Stimulated activated CD8-positive, alpha-beta memory T cell treated with anti-CD3 and anti-CD28 coated beads, Interleukin-2, amount 100 ng/mL, for 1 hour (primary cell): ENCODE data around the gene NUBP2.
A peak's percentile ranks its signal among the peaks of the same experiment; 100 is the strongest.

Source experiments
- DNase-seq, 2 donors: peaks; one replicate each; pipeline ENCODE4 v3.0.0-alpha.2; 2020; ENCODE audit warnings: low read depth in 2 of 2

NUBP2 gene

DNA sequence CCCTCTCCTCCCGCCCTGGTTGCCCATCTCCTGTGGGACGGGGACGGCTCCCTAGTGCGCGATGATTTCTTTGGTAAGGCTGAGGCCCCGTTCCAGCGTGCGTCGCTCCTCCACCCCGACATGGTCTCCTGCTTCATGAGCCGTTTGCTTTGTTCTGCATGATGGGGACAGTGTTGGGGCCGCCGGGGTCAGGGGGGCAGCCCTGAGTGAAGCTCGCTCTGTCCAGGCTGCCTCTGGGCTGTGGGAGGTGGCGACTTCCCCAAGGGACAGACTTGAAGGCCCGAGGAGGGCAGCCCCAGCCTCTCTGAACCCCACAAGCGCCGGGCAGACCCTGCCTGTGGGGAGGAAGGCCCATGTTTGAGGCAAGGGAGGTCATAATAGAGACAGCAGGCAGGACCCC is 23.8 kb upstream of the NUBP2 start:
- DNase-seq: no peak

DNA sequence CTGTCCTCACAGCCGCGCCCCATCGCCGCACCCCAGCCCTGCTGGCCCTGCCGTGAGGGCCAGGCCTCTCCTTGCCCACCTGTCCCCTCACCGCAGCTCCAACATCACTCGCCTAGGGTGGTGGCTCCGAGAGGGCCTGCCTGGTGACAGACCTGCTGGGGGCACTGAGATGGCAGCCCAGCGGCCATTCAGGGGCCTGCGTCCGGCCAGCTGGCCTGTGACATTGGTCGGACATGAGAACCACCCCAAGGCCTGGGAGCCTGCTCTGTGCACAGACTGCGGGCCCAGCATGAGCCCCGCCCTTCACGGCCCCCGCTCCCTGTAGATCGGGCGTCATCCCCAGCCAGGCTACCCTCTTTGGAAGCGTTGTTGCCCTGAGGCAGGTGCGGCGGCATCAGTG is 23.2 kb upstream of the NUBP2 start:
- DNase-seq: no peak

DNA sequence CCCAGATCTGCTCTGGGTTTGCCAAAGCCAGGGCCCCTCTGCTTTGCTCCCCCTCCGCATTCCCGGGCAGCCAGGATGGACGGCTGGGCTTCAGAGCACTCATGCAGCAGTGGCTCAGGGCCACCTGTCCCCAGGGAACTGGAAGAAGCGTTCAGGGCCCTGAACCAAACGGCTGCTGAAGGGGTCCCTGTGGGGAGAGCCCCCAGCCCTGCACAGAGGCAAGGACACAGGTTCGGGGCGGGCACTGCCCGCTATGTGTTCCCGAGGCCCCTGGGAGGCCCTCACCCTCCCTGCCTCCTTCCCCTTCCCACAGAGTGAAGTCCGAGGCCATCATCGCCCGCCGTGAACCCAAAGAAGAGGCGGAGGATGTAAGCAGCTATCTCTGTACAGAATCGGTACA is 21.8 kb upstream of the NUBP2 start:
- no peak for DNase-seq

DNA sequence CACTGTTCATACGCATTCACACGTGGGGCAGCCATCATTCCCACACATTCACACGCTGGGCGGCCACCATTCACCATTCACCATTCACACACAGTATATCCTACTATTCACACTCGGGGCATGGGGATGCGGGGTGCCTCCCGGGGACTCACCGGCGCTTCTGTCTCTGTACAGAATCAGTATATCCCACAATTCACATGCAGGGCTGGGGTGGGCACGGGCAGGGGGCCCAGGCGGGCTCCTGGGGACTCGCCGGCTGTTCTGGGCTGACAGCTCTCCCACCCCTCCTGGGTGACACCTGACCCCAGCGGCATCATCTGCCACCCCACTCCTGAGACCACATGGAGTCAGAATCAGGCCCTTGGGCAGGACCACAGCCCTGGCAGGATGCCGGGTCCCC is 21.0 kb upstream of the NUBP2 start:
- DNase-seq: no peak

DNA sequence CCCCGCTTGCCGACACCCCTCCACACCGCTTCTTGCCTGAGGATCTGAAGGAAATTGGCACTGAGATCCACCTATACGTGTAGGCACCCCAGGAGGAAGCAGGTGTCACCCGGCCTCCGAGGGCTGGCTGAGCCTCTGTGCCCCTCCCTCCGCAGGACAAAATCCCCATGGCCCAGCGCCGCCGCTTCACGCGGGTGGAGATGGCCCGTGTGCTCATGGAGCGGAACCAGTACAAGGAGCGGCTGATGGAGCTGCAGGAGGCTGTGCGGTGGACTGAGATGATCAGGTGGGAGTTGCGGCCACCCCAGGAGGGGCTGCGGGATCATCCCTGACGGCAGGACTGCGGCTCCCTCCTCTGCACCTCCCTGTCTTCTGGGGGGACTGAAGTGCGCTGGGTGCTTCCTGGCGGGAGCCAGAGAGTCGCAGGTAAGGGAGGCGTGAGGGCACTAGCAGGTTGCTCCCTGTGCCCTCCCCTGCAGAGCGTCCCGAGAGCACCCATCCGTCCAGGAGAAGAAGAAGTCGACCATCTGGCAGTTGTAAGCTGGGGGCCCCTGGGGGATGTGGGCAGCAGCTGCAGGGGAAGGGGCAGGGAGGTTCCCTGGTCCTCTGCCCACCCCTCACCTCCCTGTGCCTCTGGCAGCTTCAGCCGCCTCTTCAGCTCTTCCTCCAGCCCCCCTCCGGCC is 20.4 kb upstream of the NUBP2 start:
- no peak for DNase-seq

DNA sequence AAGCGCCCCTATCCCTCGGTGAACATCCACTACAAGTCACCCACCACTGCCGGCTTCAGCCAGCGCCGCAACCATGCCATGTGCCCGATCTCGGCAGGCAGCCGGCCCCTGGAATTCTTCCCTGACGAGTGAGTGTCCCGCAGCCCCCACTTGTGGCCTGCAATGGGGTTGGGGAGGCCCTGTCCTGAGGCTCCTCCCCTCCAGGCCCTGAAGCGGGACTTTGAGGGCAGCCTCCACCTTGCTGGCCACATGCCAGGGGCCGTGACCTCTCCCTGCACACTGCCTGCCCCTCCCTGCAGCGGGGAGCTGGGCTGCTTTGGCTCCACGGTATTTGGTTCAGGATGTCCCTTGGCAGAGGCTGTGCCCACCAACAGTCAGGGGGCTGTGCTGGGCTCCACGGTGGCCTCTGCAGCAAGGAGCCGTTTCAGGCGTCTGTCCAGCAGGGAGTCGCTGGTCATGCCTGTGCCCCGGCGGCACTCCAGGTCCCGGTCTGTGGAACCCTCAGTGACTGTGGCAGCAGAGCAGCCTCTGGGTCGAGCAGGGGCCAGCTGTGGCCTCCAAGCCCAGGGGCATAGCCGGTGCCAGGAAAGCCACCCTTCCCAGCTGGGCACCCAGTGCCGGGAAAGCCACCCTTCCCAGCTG is 19.8 kb upstream of the NUBP2 start:
- DNase-seq: no peak

DNA sequence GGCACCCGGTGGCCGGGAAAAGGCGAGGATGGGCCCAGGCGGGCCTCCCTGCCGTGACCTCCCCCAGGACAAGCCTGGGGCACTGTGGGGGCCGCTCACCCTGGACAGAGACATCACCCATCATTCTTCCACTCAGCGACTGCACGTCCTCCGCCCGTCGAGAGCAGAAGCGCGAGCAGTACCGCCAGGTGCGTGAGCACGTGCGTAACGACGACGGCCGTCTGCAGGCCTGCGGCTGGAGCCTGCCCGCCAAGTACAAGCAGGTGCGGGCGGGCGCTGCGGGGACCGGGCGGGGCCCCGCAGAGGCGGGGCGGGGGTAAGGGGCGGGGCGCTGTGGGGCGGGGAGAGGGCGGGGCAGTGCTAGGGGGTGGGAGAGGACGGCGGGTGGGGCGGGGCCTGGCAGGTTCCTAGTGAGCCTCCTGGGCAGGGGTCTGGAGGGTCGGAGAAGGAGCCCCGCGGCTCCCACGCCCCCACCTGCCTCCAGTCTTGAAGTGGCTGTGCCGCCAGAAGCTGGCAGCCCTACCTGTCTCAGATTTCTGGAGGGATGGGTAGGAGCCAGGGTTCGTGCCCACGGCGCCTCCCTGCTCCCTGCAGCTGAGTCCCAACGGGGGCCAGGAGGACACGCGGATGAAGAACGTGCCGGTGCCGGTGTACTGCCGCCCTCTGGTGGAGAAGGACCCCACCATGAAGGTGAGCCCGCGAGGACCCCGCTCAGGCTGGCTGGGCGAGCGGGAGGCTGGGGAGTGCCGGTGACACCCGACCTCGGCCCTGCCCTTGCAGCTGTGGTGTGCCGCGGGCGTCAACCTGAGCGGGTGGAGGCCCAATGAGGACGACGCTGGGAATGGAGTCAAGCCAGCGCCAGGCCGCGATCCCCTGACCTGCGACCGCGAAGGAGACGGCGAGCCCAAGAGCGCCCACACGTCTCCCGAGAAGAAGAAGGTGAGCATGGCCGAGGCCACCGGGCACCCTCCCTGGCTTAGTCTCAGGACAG is 18.9 kb upstream of the NUBP2 start:
- DNase-seq: no peak

DNA sequence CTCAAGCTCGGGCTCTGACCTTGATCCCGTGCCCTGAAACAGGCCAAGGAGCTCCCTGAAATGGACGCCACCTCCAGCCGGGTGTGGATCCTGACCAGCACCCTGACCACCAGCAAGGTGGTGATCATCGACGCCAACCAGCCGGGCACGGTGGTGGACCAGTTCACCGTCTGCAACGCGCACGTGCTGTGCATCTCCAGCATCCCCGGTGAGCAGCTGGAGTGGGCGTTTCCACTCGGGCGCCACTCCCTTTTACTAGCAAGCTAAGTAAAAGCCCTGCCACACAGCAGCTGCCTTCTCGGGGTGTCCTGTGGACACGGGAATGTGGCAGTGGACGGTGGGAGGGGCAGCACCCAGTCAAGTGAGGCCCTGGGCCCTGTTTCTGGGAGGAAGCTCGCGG is 17.8 kb upstream of the NUBP2 start:
- DNase-seq: no peak

DNA sequence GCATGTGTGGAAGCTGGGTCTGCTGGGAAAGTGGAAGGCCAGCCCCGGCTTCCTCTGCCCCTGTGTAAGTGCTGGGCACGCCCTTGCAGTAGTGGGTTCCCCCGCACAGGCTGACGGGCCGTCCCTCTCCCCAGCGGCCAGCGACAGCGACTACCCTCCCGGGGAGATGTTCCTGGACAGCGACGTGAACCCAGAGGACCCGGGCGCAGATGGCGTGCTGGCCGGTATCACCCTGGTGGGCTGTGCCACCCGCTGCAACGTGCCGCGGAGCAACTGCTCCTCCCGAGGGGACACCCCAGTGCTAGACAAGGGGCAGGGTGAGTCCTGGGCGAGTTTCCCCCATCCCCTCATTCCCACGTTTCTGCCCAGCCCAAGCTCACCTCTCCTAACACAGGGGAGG is 16.9 kb upstream of the NUBP2 start:
- no peak for DNase-seq

DNA sequence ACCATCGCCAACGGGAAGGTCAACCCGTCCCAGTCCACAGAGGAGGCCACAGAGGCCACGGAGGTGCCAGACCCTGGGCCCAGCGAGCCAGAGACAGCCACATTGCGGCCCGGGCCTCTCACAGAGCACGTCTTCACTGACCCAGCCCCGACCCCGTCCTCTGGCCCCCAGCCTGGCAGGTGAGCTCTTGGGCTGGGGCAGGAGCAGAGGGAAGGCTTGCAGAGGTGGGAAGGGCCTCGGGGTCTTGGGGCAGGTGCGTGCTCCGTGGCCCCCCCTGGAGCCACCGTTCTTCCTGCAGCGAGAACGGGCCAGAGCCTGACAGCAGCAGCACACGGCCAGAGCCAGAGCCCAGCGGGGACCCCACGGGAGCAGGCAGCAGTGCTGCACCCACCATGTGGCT is 16.5 kb upstream of the NUBP2 start:
- DNase-seq: no peak

DNA sequence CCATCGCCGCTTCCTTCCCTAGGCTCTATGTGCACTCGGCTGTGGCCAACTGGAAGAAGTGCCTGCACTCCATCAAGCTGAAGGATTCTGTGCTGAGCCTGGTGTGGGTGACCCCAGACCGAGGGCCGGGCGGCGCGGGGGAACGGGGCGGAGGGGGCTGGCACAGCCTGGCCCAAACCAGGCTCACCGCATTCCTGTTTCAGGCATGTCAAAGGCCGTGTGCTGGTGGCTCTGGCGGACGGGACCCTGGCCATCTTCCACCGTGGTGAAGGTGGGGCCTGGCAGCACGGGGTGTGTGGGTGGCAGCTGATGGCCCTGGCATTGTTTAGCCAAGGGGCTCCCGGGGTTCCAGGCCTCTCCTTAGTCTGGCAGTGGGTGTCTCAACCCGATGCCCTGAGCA is 16.1 kb upstream of the NUBP2 start:
- DNase-seq: no peak

DNA sequence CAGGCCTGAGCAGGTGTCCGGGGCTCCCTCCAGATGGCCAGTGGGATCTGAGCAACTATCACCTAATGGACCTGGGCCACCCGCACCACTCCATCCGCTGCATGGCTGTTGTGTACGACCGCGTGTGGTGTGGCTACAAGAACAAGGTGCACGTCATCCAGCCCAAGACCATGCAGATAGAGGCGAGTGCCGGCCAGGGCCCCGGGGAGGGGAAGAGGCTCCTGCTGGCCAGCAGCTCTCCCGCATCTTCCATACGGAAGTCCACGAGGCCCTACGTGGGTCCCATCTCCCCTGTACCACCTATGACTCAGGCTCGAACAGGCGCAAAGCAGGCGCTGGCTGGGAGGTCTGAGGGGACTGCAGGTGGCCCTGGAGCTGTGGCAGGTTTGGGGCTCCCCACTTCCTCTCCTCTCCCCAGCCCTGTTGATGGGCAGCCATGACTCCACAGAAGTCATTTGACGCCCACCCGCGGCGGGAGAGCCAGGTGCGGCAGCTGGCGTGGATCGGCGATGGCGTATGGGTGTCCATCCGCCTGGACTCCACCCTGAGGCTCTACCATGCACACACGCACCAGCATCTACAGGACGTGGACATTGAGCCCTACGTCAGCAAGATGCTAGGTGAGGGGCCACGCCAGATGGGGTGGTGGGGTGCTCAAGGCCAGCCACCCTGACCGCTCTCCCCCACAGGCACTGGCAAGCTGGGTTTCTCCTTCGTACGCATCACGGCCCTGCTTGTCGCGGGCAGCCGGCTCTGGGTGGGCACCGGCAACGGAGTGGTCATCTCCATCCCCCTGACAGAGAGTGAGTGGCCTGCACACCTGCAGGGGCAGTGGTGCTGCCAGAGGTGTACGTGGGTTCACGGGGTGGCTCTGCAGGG is 15.4 kb upstream of the NUBP2 start:
- no peak for DNase-seq

DNA sequence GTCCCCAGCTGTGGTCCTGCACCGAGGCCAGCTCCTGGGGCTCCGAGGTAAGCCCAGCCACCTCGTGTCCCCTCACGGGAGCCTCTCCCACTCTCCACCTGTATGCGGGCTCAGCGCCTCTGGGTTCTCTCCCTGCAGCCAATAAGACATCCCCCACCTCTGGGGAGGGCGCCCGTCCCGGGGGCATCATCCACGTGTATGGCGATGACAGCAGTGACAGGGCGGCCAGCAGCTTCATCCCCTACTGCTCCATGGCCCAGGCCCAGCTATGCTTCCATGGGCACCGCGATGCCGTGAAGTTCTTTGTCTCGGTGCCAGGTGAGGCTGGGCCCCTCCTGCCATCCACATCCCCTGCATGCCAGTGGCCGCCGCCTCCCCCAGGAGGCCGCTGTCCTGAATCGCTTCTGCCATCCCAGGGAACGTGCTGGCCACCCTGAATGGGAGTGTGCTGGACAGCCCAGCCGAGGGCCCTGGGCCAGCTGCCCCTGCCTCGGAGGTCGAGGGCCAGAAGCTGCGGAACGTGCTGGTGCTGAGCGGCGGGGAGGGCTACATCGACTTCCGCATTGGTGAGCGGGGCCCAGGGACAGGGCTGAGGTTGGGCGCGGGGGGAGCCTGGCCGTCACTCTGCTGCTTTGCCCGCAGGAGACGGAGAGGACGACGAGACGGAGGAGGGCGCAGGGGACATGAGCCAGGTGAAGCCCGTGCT is 14.5 kb upstream of the NUBP2 start:
- DNase-seq: no peak

DNA sequence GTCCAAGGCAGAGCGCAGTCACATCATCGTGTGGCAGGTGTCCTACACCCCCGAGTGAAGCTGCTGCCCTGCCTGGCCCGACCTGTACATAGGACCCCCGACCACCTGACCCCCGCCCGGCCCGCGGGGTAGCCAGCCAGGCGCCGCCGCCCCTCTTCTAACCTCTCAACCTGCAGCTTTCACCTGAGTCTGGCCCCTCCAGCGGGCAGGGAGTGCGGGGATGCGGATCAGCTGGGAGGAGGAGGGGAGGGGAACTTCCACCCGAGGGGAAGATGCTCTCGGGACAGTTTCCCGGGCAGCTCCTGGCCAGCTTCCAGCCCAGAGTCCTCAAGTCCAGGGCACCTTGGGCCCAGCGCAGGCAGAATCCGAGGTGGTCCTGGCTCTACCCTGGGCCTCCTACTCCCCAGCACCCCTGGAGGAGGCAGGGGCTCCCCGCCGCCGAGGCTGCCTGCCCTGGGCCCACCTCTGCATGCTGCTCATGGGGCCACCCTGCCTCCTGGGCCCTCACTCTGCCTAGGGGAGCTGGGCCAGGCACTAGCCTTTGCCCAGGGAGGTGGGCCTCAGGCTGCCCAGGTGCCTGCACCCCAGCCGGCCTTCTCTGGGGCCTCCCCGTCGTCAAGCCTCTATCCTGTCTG is 13.9 kb upstream of the NUBP2 start:
- no peak for DNase-seq

DNA sequence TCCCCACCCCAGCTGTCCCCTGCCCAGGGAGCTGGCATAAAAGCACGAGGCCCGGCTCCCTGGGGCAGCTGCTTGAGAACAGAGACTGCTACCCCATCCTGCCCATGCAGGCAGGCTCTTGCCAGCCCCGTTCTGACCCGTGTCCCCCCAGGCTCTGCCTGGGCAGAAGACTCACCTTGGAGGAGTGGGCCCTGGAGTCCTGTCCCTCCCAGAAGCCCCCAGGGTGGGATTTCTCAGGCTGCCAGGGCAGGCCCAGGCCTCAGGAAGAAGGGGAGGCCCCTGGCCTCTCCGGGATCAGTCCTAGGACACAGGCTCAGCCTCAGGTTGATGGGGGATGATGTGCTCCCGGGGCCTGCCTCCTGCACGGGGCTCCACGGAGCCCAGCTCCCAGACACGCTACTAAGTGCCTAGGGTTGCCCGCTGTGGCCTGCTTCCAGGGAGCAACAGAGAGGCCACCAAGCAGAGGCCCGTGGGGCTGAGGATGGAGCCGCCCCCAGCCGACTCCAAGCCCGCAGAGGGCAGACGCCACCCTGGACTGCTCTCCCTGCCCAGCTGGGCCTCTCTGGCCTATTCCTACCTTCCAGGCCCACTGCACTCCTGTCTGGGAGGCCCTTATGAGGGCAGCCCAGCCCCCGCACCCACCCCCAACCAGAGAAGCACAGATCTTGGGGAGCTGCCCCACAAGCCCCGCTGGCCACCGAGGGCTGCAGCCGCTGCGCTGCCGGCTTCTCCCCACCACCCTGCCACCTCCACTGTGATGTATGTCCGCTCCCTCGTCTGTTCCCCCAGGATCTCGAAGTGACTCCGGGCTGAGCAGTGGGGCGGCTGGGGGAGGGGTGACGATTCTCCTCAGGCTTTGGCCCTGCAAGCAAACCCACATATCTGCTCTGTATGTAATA is 13.1 kb upstream of the NUBP2 start:
- no peak for DNase-seq

DNA sequence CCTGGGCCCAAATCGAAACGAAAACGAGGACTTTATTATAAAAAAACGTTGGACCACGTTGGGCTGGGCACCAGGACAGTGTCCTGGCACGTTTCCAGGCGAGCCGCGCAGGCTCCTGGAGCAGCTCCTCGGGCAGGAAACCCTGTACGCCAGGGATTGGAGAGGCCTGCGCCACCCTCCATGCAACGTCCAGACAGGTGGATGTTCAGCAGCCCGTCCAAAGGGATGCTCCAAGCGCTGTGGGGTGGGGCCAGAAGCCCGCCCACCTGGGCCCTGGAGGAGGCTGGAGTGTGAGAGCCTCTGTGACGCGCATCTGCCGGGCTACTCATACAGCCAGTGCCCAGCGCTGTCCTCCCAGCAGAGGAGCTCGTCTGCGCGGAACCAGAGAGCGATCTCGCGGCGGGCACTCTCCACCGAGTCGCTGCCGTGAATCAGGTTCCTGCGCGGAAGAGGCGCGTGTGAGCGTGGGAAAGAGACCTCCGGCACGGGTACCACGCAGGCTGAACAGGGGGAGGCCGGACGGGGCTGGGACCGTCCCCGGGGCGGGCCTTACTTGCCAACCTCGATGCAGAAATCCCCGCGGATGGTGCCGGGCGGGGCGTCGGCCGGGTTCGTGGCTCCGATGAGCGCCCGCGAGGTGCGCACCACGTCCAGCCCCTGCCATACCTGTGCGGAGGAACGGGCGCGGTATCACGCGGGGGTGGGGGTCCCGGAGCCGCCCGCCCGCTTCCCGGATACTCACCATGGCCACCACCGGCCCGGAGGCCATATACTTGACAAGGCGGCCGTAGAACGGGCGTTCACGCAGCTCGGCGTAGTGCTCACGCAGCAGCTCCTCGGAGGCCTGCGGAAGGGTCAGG is 12.2 kb upstream of the NUBP2 start:
- DNase-seq: no peak

DNA sequence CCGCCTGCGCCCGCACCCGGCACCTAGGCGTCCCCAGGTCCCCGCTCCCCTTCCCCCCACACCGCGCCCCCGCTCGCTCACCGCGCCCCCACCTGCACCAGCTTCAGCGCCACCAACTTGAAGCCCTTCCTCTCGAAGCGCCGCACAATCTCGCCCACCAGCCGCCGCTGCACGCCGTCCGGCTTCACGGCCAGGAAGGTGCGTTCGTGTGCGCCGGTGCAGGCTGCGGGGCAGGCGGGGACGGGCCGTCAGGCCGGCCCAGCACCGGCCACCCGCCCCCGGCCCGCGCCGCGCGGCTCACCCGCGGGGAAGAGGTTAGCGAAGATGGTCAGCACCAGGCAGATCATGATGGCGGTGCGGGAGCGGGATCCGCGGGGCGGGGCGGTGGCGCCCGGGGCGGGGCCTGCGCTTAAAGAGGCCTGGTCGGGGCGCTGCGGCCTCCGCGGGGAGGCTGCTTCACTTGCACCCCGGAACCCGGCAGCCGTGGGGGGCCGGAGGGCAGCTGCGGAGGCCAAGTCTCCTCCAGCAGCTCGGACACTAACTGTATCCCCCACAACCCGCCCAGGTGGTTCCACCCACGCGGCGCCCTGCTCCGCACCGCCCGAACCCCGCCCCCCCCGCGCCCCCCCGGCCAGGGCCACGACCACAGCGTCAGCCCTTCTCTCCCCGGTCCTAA is 11.4 kb upstream of the NUBP2 start, which contains the start of gene NME3:
TSS of gene NME3 (minus strand) at position 356 of the 676 bp plus-strand sequence. CDS start at position 347, 9 bp downstream.
- DNase-seq: peak; percentile 50 to 62

DNA sequence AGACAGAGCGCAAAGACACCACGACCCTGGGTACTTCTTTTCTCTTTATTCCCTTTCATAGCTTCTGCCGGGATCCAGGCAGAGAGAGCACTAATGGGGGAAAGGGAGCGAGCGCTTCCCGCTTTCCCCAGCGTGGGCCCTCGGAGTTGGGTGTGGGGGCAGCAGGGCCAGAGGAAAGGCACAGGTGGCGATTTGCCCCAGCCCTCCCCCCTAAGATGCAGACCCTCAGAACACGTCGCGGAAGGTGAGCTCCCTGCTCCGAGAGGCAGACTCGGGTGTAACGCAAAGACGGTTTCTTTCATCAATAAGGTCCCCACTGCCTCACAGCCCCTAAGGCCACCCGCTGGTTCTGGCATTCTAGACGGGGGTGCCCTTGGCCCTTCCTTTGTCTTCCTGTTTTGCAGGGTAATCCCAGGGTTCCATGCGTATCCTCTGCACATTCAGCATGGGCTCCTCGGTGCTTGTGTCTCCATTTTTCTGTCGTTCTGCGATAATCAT is 10.8 kb upstream of the NUBP2 start:
- no peak for DNase-seq
